ENCODE measurements around the gene TSPYL4. TPM values are rescaled to one million over a fixed set of nuclear protein-coding genes. Genes with fewer than 3 reads are reported as not detected.

Gene TSPYL4
- total and polyA plus RNA-seq, 2 donors (not counting 3 experiments of a cell fraction or from before 2014, with no cell fraction given): 24.5 to 43.1 TPM

DNA sequence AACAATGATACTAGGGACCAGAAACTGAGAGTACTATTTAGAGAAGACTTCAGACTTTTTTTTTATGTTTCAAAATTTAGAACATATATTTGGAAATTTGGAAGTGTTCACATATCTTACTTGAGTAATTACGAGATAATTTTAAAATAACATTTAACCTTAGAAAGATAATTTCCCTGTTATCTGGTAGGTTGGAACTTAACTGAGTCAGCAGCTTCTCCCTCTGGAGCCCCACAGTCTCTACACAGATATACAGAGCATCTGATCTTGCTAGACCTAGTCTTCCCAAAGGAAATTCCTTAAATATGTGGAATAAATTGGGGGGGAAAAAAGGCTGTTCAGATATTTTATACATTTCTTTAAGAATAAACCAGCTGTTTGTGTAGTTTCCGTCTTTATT, 48.6 kb downstream of the TSPYL4 start:
- no peak overlapping the region for H3K4me3 ChIP-seq (replicated peaks in 1 of 3; ENCODE audit: insufficient read depth in 1 of 3, low read depth in 1 of 3, low read length in 3 of 3)
- no peaks in the 10 kb centered on the region for H4K20me1 ChIP-seq (replicated peaks; ENCODE audit: control insufficient read depth, extremely low read depth, insufficient read depth, low read length)
- H3K9ac ChIP-seq (replicated peaks; ENCODE audit: extremely low read depth, insufficient read depth, low read length): no peak overlapping the region
- H3K4me2 ChIP-seq (ENCODE audit: insufficient read depth, low read length): no peak overlapping the region
- FAIRE-seq: no peak
- H2AFZ ChIP-seq (ENCODE audit: low read depth, low read length): no peak overlapping the region
- CTCF ChIA-PET: interaction anchor here (2.0 kb wide), 1 partner anchor 13 kb away, joined by 11 read pairs; no protein-coding TSS in a partner anchor
- POLR2A ChIA-PET: no interaction called here
- intact Hi-C loops (cut with micrococcal nuclease): no loop called here
- TF ChIP-seq MYC (IDR thresholded peaks at IDR 0.05; ENCODE audit: low read depth, low read length) (no peak), GATA2 (IDR thresholded peaks at IDR 0.05; ENCODE audit: insufficient read depth, insufficient read length, low read depth, low read length) (no peak), JUN (IDR thresholded peaks at IDR 0.05; ENCODE audit: borderline replicate concordance, insufficient read depth, insufficient read length, low read depth) (no peak), EZH2 (IDR thresholded peaks at IDR 0.05; ENCODE audit: borderline replicate concordance, low read depth, low read length, severe bottlenecking) (no peak), POLR2A (IDR thresholded peaks at IDR 0.05; ENCODE audit: low read depth, low read length) (no peak), FOS (IDR thresholded peaks at IDR 0.05; ENCODE audit: borderline replicate concordance, insufficient read depth, low read length) (no peak), POLR2AphosphoS5 (IDR thresholded peaks at IDR 0.05; ENCODE audit: insufficient read depth, low read depth, low read length) (no peak)
- TF ChIP-seq, protein P1, sequence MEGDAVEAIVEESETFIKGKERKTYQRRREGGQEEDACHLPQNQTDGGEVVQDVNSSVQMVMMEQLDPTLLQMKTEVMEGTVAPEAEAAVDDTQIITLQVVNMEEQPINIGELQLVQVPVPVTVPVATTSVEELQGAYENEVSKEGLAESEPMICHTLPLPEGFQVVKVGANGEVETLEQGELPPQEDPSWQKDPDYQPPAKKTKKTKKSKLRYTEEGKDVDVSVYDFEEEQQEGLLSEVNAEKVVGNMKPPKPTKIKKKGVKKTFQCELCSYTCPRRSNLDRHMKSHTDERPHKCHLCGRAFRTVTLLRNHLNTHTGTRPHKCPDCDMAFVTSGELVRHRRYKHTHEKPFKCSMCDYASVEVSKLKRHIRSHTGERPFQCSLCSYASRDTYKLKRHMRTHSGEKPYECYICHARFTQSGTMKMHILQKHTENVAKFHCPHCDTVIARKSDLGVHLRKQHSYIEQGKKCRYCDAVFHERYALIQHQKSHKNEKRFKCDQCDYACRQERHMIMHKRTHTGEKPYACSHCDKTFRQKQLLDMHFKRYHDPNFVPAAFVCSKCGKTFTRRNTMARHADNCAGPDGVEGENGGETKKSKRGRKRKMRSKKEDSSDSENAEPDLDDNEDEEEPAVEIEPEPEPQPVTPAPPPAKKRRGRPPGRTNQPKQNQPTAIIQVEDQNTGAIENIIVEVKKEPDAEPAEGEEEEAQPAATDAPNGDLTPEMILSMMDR (IDR thresholded peaks at IDR 0.05; ENCODE audit: extremely low read depth in 1 of 2, insufficient read depth in 1 of 2, low read depth in 1 of 2, low read length in 2 of 2): no peak
- TF ChIP-seq, protein P2, sequence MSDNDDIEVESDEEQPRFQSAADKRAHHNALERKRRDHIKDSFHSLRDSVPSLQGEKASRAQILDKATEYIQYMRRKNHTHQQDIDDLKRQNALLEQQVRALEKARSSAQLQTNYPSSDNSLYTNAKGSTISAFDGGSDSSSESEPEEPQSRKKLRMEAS (IDR thresholded peaks at IDR 0.05; ENCODE audit: insufficient read depth, insufficient read length): no peak
- dilution Hi-C loops (cut with MboI; ENCODE audit: extremely low pct_ligation_motif_present, low sequenced_read_pairs): no loop called here
- H3K79me2 ChIP-seq (ENCODE audit: control insufficient read depth, insufficient read depth, low read length): no peaks in the 10 kb centered on the region
- H3K36me3 ChIP-seq (ENCODE audit: control insufficient read depth in 2 of 2, extremely low read depth in 1 of 2, insufficient read depth in 2 of 2, low read length in 2 of 2): no peaks in the 10 kb centered on the region
- no peaks in the 10 kb centered on the region for H3K9me1 ChIP-seq (replicated peaks; ENCODE audit: control insufficient read depth, extremely low read depth, insufficient read depth, low read length)
- no peaks in the 10 kb centered on the region for H3K4me1 ChIP-seq (ENCODE audit: control insufficient read depth, extremely low read depth, insufficient read depth, low read length)
- H3K27me3 ChIP-seq (ENCODE audit: control insufficient read depth in 2 of 2, insufficient read depth in 2 of 2, low read length in 2 of 2): no peaks in the 10 kb centered on the region
- no peak overlapping the region for H3K27ac ChIP-seq (ENCODE audit: insufficient read depth, low read depth, low read length)
- DNase-seq (ENCODE audit: low read depth, low spot score): no peak
- H3K9me3 ChIP-seq (replicated peaks; ENCODE audit: control insufficient read depth, insufficient read depth, low read length): no peaks in the 10 kb centered on the region
- no TSS peak for BruUV-seq (replicated peaks)

Data from endothelial cell of umbilical vein (primary cell).